Fibroblast of lung (primary cell): ENCODE measurements around the gene STK32A. TPM values are rescaled to one million over a fixed set of nuclear protein-coding genes. Genes with fewer than 3 reads are reported as not detected.

ENCODE experiments used
- DNase-seq, 2 donors: peaks; one replicate each; pipeline versions ENCODE4 v3.0.0 to v3.0.0-alpha.2; 2010; ENCODE audit warnings: low read depth in 2 of 2
- H2AFZ ChIP-seq: 2 replicates; pipeline ENCODE4 v1.5.1; 2012; ENCODE audit warnings: low read length, control low read depth, inconsistent platforms
- H3K27ac ChIP-seq: 2 replicates; pipeline ENCODE4 v1.5.1; 2011; ENCODE audit warnings: low read length, control low read depth; ENCODE audit not compliant: insufficient read depth
- H3K27me3 ChIP-seq: 2 replicates; pipeline ENCODE4 v1.5.1; 2011; ENCODE audit warnings: mild to moderate bottlenecking, low read length; ENCODE audit not compliant: control insufficient read depth, insufficient read depth
- H3K36me3 ChIP-seq: 2 replicates; pipeline ENCODE4 v1.5.1; 2011; ENCODE audit warnings: low read length; ENCODE audit not compliant: control insufficient read depth, insufficient read depth
- H3K4me1 ChIP-seq: 2 replicates; pipeline ENCODE4 v1.5.1; 2011; ENCODE audit warnings: low read length; ENCODE audit not compliant: control insufficient read depth, insufficient read depth; ENCODE audit errors: extremely low read depth
- H3K4me2 ChIP-seq: 2 replicates; pipeline ENCODE4 v1.5.1; 2011; ENCODE audit warnings: low read length, control low read depth; ENCODE audit not compliant: insufficient read depth; ENCODE audit errors: extremely low read depth
- H3K4me3 ChIP-seq, 4 experiments: fragments of 200-600 bp in 1 of 4; sonication (generic) in 1 of 4; replicated peaks in 1 of 4; 2 replicates each; pipeline ENCODE4 v1.5.1; 2011 to 2016; ENCODE audit warnings: low read length in 4 of 4, low read depth in 3 of 4, mild to moderate bottlenecking in 3 of 4, control low read depth in 2 of 4, inconsistent platforms in 1 of 4, mixed read lengths in 1 of 4; ENCODE audit not compliant: insufficient read depth in 1 of 4; ENCODE audit errors: control extremely low read depth in 1 of 4
- H3K79me2 ChIP-seq: 2 replicates; pipeline ENCODE4 v1.5.1; 2012; ENCODE audit warnings: mild to moderate bottlenecking, low read length, inconsistent platforms; ENCODE audit not compliant: control insufficient read depth, insufficient read depth
- H3K9ac ChIP-seq: 2 replicates; pipeline ENCODE4 v1.5.1; 2011; ENCODE audit warnings: mild to moderate bottlenecking, low read length, control low read depth; ENCODE audit not compliant: insufficient read depth
- H3K9me3 ChIP-seq: 2 replicates; pipeline ENCODE4 v1.5.1; 2012; ENCODE audit warnings: low read depth, low read length; ENCODE audit not compliant: control insufficient read depth, insufficient read depth
- H4K20me1 ChIP-seq: 2 replicates; pipeline ENCODE4 v1.5.1; 2011; ENCODE audit warnings: low read length; ENCODE audit not compliant: control insufficient read depth, insufficient read depth; ENCODE audit errors: extremely low read depth
- EZH2 ChIP-seq: IDR thresholded peaks from 2 replicates; pipeline ENCODE4 v1.5.1; 2012; ENCODE audit warnings: low read length, control low read depth, mild to moderate bottlenecking; ENCODE audit errors: missing control alignments
- polyA plus RNA-seq, 2 donors: library from polyadenylated mRNA; depleted of rRNA in 1 of 2; stranded (reverse) in 1 of 2; unstranded in 1 of 2; fragments of >200 nt; gene quantifications; 2 replicates each; pipeline ENCODE4 v1.2.1, GENCODE V29; 2011 to 2012; ENCODE audit warnings: missing spikeins in 1 of 2
- total RNA-seq: library from RNA; depleted of rRNA; stranded (reverse); fragments of >200 nt; gene quantifications from 2 replicates; pipeline ENCODE4 v1.2.1, GENCODE V29; 2014
- TF ChIP-seq, protein P1 (sequence below), 2 donors: IDR thresholded peaks in 1 of 2; conservative IDR thresholded peaks in 1 of 2; 1 replicate in 1 of 2; 2 replicates in 1 of 2; pipeline ENCODE4 v1.5.1; 2011 to 2012; ENCODE audit warnings: low read length in 2 of 2, control low read depth in 1 of 2, inconsistent platforms in 1 of 2, low read depth in 1 of 2, mild to moderate bottlenecking in 1 of 2

STK32A gene
- total and polyA plus RNA-seq, 2 donors (not counting 1 experiment from before 2014, with no cell fraction given) = 0.30 to 2.5 TPM

DNA sequence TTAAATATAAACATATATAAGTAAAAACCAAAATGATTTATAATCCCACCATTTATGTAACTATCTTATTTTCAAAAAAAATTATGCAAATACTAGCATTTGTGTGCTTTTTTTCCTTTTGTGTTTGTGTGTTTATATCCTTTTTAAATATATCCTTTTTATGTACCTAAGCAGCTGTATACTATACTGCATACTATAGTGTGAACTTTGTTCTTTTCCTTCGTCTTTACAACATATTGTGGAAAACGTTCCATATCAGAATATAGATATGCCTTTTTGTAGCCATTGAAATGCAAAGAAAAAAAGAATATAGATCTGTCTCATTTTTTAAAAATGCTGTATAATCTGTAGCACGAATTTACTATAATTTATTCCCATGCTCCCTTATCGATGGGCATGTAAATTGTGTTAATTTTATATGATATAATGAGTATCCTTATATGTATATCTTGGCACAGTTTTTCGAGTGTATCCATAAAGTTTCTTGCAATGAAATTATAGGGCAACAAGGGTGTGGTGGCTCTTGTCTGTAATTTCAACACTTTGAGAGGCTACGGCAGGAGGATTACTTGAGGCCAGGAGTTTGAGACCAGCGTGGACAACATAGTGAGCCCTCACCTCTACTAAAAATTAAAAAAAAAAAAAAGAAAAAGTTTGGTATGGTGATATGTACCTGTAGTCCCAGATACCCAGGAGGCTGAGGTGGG, 83.3 kb downstream of the STK32A start:
- Histone ChIP-seq H2AFZ (no peak overlapping the region), H4K20me1 (no peaks in the 10 kb centered on the region), H3K36me3 (no peaks in the 10 kb centered on the region), H3K4me3 (no peak overlapping the region), H3K4me1 (no peaks in the 10 kb centered on the region), H3K4me2 (no peak overlapping the region), H3K27ac (no peak overlapping the region), H3K9ac (no peak overlapping the region), H3K27me3 (no peaks in the 10 kb centered on the region), H3K9me3 (no peaks in the 10 kb centered on the region), H3K79me2 (no peaks in the 10 kb centered on the region)
- TF ChIP-seq, protein P1, sequence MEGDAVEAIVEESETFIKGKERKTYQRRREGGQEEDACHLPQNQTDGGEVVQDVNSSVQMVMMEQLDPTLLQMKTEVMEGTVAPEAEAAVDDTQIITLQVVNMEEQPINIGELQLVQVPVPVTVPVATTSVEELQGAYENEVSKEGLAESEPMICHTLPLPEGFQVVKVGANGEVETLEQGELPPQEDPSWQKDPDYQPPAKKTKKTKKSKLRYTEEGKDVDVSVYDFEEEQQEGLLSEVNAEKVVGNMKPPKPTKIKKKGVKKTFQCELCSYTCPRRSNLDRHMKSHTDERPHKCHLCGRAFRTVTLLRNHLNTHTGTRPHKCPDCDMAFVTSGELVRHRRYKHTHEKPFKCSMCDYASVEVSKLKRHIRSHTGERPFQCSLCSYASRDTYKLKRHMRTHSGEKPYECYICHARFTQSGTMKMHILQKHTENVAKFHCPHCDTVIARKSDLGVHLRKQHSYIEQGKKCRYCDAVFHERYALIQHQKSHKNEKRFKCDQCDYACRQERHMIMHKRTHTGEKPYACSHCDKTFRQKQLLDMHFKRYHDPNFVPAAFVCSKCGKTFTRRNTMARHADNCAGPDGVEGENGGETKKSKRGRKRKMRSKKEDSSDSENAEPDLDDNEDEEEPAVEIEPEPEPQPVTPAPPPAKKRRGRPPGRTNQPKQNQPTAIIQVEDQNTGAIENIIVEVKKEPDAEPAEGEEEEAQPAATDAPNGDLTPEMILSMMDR (conservative IDR thresholded peaks at IDR 0.05 in 1 of 2, IDR thresholded peaks at IDR 0.05 in 1 of 2; ENCODE audit: low read depth in 1 of 2, low read length in 2 of 2) = no peak
- no peak for TF ChIP-seq EZH2
- no peak for DNase-seq

DNA sequence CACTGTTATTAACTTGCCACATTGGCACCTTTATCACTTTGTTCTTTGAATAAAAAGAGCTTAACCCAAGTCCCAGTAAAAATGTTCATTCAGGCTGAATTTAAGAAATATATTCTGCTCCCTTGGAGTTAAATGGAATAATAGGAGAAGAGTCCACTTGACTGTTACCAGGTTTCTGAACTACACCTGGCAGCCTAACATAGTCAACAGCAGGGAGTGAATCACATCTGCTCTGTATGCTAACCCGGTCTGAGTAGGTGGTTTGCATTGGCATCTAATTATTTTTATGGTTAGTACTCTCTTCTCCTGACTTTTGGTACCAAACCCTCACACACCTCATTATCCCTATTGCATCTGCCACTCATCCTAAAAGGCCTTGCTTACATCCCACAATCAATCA, 86.7 kb downstream of the STK32A start:
- H3K36me3 ChIP-seq = no peaks in the 10 kb centered on the region
- no peaks in the 10 kb centered on the region for H3K27me3 ChIP-seq
- no peak overlapping the region for H3K9ac ChIP-seq
- H4K20me1 ChIP-seq = no peaks in the 10 kb centered on the region
- H3K4me1 ChIP-seq = no peaks in the 10 kb centered on the region
- no peaks in the 10 kb centered on the region for H3K79me2 ChIP-seq
- DNase-seq = no peak
- H3K27ac ChIP-seq = no peak overlapping the region
- H2AFZ ChIP-seq = no peak overlapping the region
- TF ChIP-seq, protein P1 (conservative IDR thresholded peaks at IDR 0.05 in 1 of 2, IDR thresholded peaks at IDR 0.05 in 1 of 2; ENCODE audit: low read depth in 1 of 2, low read length in 2 of 2) = no peak
- no peak overlapping the region for H3K4me2 ChIP-seq
- H3K9me3 ChIP-seq = no peaks in the 10 kb centered on the region
- no peak overlapping the region for H3K4me3 ChIP-seq

DNA sequence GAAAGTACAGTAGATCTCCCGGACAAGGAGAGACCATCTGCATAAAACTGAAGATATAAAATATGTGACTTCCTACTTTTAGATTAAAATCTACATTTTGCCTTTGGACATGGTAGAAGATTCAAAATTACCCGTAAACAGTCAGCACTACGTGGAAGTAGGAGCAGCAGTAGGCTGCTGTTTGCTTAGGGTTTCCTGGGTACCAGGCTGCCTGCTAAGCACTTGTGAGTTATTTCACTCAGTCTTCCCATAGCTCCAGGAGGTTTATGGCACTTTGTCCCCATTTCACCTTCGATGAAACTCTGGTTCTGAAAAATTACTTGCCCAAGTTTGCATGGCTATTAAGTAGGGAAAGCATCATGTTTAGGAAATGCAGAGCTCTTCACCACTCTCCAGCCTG, 92.6 kb downstream of the STK32A start:
- Histone ChIP-seq H2AFZ (no peak overlapping the region), H3K9me3 (no peaks in the 10 kb centered on the region), H3K4me3 (no peak overlapping the region), H3K27me3 (no peaks in the 10 kb centered on the region), H4K20me1 (no peaks in the 10 kb centered on the region), H3K27ac (no peak overlapping the region), H3K79me2 (no peaks in the 10 kb centered on the region), H3K4me1 (no peaks in the 10 kb centered on the region), H3K4me2 (no peak overlapping the region), H3K9ac (no peak overlapping the region), H3K36me3 (no peaks in the 10 kb centered on the region)
- TF ChIP-seq EZH2 = no peak
- TF ChIP-seq, protein P1 (conservative IDR thresholded peaks at IDR 0.05 in 1 of 2, IDR thresholded peaks at IDR 0.05 in 1 of 2; ENCODE audit: low read depth in 1 of 2, low read length in 2 of 2) = no peak
- no peak for DNase-seq
